Esophagus (tissue), 2 donors: ENCODE data around the gene SLCO3A1. TPM values are rescaled to one million over a fixed set of nuclear protein-coding genes. Genes with fewer than 3 reads are reported as not detected.

ENCODE experiments used
- H3K27ac ChIP-seq, 2 donors: one replicate each; pipeline ENCODE4 v1.5.1; 2013; ENCODE audit warnings: low read depth in 2 of 2, mild to moderate bottlenecking in 2 of 2, inconsistent platforms in 1 of 2, low read length in 1 of 2, moderate library complexity in 1 of 2
- H3K27me3 ChIP-seq, 2 donors: one replicate each; pipeline ENCODE4 v1.6.1; 2013; ENCODE audit warnings: low read length in 2 of 2, control low read depth in 1 of 2, mild to moderate bottlenecking in 1 of 2; ENCODE audit not compliant: insufficient read depth in 2 of 2, control insufficient read depth in 1 of 2
- H3K36me3 ChIP-seq, 2 donors: one replicate each; pipeline ENCODE4 v1.6.1; 2013; ENCODE audit warnings: low read length in 1 of 2; ENCODE audit not compliant: control insufficient read depth in 2 of 2, insufficient read depth in 2 of 2
- H3K4me1 ChIP-seq, 2 donors: one replicate each; pipeline ENCODE4 v1.6.1; 2013; ENCODE audit warnings: low read length in 1 of 2; ENCODE audit not compliant: control insufficient read depth in 2 of 2, insufficient read depth in 2 of 2
- H3K4me3 ChIP-seq, 2 donors: one replicate each; pipeline ENCODE4 v1.5.1; 2013; ENCODE audit warnings: low read length in 2 of 2, mild to moderate bottlenecking in 2 of 2, low read depth in 1 of 2, moderate library complexity in 1 of 2
- H3K9me3 ChIP-seq, 2 donors: one replicate each; pipeline ENCODE4 v1.6.1; 2013; ENCODE audit warnings: mild to moderate bottlenecking in 2 of 2, low read depth in 1 of 2, low read length in 1 of 2, moderate library complexity in 1 of 2; ENCODE audit not compliant: control insufficient read depth in 2 of 2, insufficient read depth in 1 of 2
- WGBS, 2 donors: extraction: QIAGEN DNeasy Blood & Tissue Kit; methylation state at CpG; one replicate each; pipeline ENCODE4 v1.1.7; 2013; 5-methylcytosine and 5-hydroxymethylcytosine counted together
- polyA plus RNA-seq, 2 donors: library from polyadenylated mRNA; stranded (reverse); fragments of 200-250 nt; gene quantifications; one replicate each; pipeline ENCODE4 v1.2.3, GENCODE V29; 2013
- donor health status: healthy with polysubstance abuse.
- donor health status: Bipolar disorder and iron deficiency.

SLCO3A1 gene
- polyA plus RNA-seq, 2 donors = 18.2 to 18.5 TPM

DNA sequence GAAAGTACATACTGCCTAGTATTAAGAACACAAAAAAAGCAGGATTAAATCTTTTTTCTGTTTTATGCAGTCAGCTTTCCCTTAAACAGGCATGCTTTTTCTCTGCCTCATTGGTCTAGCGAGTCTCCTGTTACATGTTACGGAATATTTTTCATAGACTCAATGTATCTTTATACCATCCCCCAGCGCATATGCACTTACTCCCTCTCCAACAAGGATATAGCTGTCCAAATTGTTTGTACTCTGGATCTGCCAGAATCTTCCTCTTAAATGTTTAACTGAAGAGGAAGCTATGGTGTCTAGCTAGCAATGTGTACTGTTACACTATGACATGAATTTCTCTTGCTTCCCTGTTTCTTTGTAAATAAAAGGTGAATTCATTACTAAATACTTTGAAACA is 9.2 kb upstream of the SLCO3A1 start:
- no peaks in the 10 kb centered on the region for H3K27me3 ChIP-seq
- H3K36me3 ChIP-seq = no peaks in the 10 kb centered on the region
- H3K4me3 ChIP-seq = no peak overlapping the region
- no peaks in the 10 kb centered on the region for H3K4me1 ChIP-seq
- H3K27ac ChIP-seq = no peak overlapping the region
- H3K9me3 ChIP-seq = no peaks in the 10 kb centered on the region
- 84 to 87% methylated on average over 3 of the region's 3 CpGs for WGBS, 2 donors

- Histone ChIP-seq H3K36me3 (no peaks in the 10 kb centered on the region), H3K4me1 (no peaks in the 10 kb centered on the region), H3K27me3 (no peaks in the 10 kb centered on the region), H3K4me3 (no peak overlapping the region), H3K9me3 (no peaks in the 10 kb centered on the region), H3K27ac (no peak overlapping the region)
- WGBS, 2 donors = 80 to 84% methylated on average over 5 of the region's 5 CpGs
Observed at GRCh38 chr15:91844928-91845327, 8.6 kb upstream of the SLCO3A1 start.

DNA sequence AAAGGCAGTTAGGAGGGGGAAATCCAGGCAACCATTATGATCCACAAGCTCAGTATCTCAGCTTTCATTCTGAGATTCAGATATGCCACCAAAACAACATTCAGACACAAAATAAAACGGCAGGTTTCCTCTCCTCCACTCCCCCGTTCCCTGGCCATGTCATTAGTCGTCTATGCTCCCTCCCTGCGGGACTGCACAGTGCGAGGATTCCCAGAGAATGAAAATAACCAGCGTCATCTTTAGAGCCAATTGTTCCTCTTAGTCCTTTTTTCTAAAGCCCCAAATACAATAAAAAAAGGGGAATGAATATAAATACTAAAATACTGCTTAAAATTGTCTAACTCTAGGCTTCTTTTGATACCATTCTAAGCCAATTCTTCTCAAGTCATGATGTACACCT is 7.8 kb upstream of the SLCO3A1 start:
- no peak overlapping the region for H3K4me3 ChIP-seq
- no peaks in the 10 kb centered on the region for H3K9me3 ChIP-seq
- H3K27me3 ChIP-seq = no peaks in the 10 kb centered on the region
- no peaks in the 10 kb centered on the region for H3K36me3 ChIP-seq
- WGBS, 2 donors = 61 to 63% methylated on average over 6 of the region's 6 CpGs
- no peak overlapping the region for H3K27ac ChIP-seq
- no peaks in the 10 kb centered on the region for H3K4me1 ChIP-seq

DNA sequence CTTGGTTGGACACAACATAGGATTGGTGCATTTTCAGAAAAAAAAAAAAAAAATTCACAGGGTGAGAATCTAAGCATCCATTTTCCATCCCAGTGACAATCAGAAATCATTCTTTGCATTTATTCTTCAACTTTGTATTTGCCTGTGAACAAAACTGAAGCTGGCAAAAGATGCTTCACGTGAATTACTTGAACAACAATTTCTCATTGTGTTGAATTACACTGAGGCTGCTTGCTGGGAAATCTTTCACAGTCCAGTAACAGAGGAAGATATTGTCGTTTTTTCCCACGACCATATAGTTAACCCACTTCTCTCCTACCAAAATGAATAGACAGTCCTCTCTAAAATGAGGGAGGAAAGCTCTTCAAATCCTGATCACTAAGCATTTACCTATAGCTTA is 4.3 kb upstream of the SLCO3A1 start:
- Histone ChIP-seq H3K36me3 (no peaks in the 10 kb centered on the region), H3K27me3 (no peaks in the 10 kb centered on the region), H3K27ac (no peak overlapping the region), H3K4me1 (peaks cover 4 to 9% of the 10 kb centered on the region in 2 donors), H3K9me3 (no peaks in the 10 kb centered on the region), H3K4me3 (no peak overlapping the region)
- 60 to 65% methylated on average over 3 of the region's 3 CpGs for WGBS, 2 donors

- no peak overlapping the region for H3K27ac ChIP-seq
- H3K9me3 ChIP-seq = no peaks in the 10 kb centered on the region
- WGBS, 2 donors = 63 to 74% methylated on average over 7 of the region's 7 CpGs
- peaks cover 4 to 9% of the 10 kb centered on the region in 2 donors for H3K4me1 ChIP-seq
- H3K4me3 ChIP-seq = no peak overlapping the region
- no peaks in the 10 kb centered on the region for H3K36me3 ChIP-seq
- H3K27me3 ChIP-seq = no peaks in the 10 kb centered on the region
Observed at GRCh38 chr15:91849749-91850161, 3.8 kb upstream of the SLCO3A1 start.

DNA sequence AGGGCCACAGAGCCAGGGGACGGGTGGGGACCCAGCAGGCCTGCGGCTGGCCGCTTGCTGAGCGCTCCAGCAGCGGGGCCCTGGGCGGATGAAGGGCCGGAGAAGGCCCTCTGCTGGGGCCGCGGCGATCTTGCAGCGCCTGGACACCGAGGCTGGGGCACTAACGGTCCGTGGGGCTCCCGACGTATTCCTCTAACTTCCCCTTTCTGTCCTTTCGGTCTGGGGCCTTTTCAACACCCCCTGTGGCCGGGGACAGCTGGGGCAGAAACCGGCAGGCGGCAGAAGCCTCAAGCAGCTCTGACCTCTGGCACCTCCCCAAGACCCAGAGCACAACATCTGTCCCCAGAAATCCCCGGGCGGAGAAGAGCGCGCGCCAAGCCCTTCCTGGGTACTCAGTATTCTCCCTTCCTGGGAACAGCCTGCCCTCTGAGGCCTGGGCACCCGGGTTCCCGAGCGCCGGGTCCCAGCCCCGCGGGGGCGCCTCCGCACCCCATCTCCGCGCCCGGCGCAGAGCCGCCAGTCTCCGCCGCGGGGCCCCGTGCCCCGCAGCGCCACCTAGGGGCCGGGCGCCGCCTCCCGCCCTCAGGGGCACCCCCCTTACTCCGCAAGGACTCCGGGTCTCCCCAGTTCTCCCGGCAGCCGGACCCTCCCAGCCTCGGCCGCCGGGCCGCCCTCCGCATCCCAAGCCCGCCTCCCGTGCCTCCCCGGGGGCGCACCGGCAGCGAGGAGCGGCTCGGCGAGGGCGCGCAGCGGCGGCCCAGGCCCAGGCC is 582 bp upstream of the SLCO3A1 start:
- WGBS, 2 donors = 0 to 1% methylated on average over 55 to 70 of the region's 70 CpGs

DNA sequence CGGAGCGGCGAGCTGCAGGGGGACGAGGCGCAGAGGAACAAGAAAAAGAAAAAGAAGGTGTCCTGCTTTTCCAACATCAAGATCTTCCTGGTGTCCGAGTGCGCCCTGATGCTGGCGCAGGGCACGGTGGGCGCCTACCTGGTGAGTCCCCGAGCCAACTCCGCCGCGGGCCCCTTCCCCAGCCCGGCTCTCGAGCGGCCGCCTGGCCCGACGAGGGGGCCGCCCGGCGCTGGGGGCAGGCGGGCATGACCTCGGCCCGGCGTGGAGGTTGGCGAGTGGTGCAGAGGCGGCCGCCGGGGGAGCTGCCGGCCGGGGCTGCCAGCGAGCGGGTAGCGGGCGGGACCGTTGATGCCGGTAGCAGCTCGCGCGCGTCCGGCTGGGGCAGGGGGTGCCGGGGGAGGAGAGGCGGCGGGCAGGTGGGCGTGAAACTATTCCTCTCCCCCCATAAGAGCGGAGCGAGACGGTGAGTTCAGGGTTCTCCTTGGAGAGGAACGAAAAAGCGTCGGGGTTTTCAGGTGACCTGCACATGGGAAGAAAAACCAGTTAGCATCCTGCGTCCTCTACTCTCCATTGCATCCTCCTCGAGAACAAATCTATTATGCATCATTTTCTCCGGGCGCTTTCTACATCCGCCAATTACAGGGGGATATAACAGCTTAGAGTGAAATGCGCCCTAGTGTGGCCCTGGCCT is 585 bp downstream of the SLCO3A1 start:
- 1% methylated on average over 48 to 60 of the region's 60 CpGs for WGBS, 2 donors
- H3K4me1 ChIP-seq = peaks cover 4 to 10% of the 10 kb centered on the region in 2 donors
- no peaks in the 10 kb centered on the region for H3K9me3 ChIP-seq
- no peaks in the 10 kb centered on the region for H3K36me3 ChIP-seq
- H3K27ac ChIP-seq = peak overlapping the region; percentile 96 to 98
- no peaks in the 10 kb centered on the region for H3K27me3 ChIP-seq
- peak overlapping the region; percentile 76 to 94 for H3K4me3 ChIP-seq

More for the DNA sequence above, 582 bp upstream of the SLCO3A1 start:
- Histone ChIP-seq H3K9me3 (no peaks in the 10 kb centered on the region), H3K36me3 (no peaks in the 10 kb centered on the region), H3K27me3 (no peaks in the 10 kb centered on the region), H3K4me3 (peak overlapping the region; percentile 76 to 94), H3K27ac (peak overlapping the region; percentile 96 to 98), H3K4me1 (peaks cover 4 to 10% of the 10 kb centered on the region in 2 donors)

GRCh38 chr15:91854639-91854990 is 1.1 kb downstream of the SLCO3A1 start:
- H3K27me3 ChIP-seq = no peaks in the 10 kb centered on the region
- H3K4me1 ChIP-seq = peaks cover 4 to 10% of the 10 kb centered on the region in 2 donors
- WGBS, 2 donors = 22 to 28% methylated on average over 12 of the region's 12 CpGs
- H3K9me3 ChIP-seq = no peaks in the 10 kb centered on the region
- H3K4me3 ChIP-seq = peak overlapping the region; percentile 76 to 94
- peak overlapping the region; percentile 96 to 98 for H3K27ac ChIP-seq
- H3K36me3 ChIP-seq = no peaks in the 10 kb centered on the region

- Histone ChIP-seq H3K27ac (no peak overlapping the region), H3K4me1 (peaks cover 4 to 10% of the 10 kb centered on the region in 2 donors), H3K36me3 (no peaks in the 10 kb centered on the region), H3K9me3 (no peaks in the 10 kb centered on the region), H3K27me3 (no peaks in the 10 kb centered on the region), H3K4me3 (peak overlapping the region in 1 of 2 donors; percentile 94)
- WGBS, 2 donors = 44 to 54% methylated on average over 6 of the region's 6 CpGs
Observed at GRCh38 chr15:91855241-91855640, 1.7 kb downstream of the SLCO3A1 start.
